Vagina (tissue), 2 donors: ENCODE results near the gene LDAH. TPM values are rescaled to one million over a fixed set of nuclear protein-coding genes. Genes with fewer than 3 reads are reported as not detected.

ENCODE experiments used
- DNase-seq, 2 donors: peaks; one replicate each; pipeline ENCODE4 v3.0.0-alpha.2; 2017; ENCODE audit errors: extremely low spot score in 2 of 2
- H3K27ac ChIP-seq: fragments of 200-600 bp; sonication (generic); one replicate; pipeline ENCODE4 v1.5.1; 2019
- H3K27me3 ChIP-seq: fragments of 200-600 bp; sonication (generic); one replicate; pipeline ENCODE4 v1.5.1; 2019
- H3K36me3 ChIP-seq, 2 donors: fragments of 200-600 bp; sonication (generic); one replicate each; pipeline ENCODE4 v1.5.1; 2017 to 2019
- H3K4me1 ChIP-seq: fragments of 200-600 bp; sonication (generic); one replicate; pipeline ENCODE4 v1.5.1; 2019
- H3K4me3 ChIP-seq, 2 donors: fragments of 200-600 bp; sonication (generic); 1 replicate in 1 of 2; 2 replicates in 1 of 2; pipeline ENCODE4 v1.5.1; 2016 to 2019
- H3K9me3 ChIP-seq: fragments of 200-600 bp; sonication (generic); one replicate; pipeline ENCODE4 v1.5.1; 2019
- POLR2A ChIP-seq, 2 donors: fragments of 450-650 bp; IDR thresholded peaks; one replicate each; pipeline ENCODE4 v1.6.1; 2017; ENCODE audit warnings: antibody characterized with exemption in 2 of 2, mild to moderate bottlenecking in 2 of 2, moderate library complexity in 2 of 2
- POLR2AphosphoS5 ChIP-seq, 2 donors: sonication (generic); formaldehyde crosslinking; IDR thresholded peaks; one replicate each; pipeline ENCODE4 v1.9.0; 2017; ENCODE audit warnings: antibody characterized with exemption in 2 of 2, mild to moderate bottlenecking in 2 of 2, low read depth in 1 of 2; ENCODE audit not compliant: insufficient read depth in 1 of 2
- intact Hi-C: fragments of 100-400 bp; cut with DNase I; formaldehyde crosslinking; loops from one replicate; pipeline ENCODE4 v1.15.1; 2023
- total RNA-seq: library from RNA; depleted of rRNA; stranded (reverse); fragments of >200 nt; gene quantifications from one replicate; pipeline ENCODE4 v1.2.3, GENCODE V29; 2016
- TF ChIP-seq, protein P1 (sequence below), 3 experiments: fragments of 450-650 bp in 2 of 3; fragments of 200-600 bp in 1 of 3; sonication (generic) in 1 of 3; IDR thresholded peaks; one replicate each; pipeline ENCODE4 v1.5.1; 2017 to 2019; ENCODE audit warnings: antibody characterized with exemption in 3 of 3, mild to moderate bottlenecking in 2 of 3, moderate library complexity in 2 of 3

The LDAH gene
- total RNA-seq, 1 donor from 2014 or later: 9.1 TPM

DNA sequence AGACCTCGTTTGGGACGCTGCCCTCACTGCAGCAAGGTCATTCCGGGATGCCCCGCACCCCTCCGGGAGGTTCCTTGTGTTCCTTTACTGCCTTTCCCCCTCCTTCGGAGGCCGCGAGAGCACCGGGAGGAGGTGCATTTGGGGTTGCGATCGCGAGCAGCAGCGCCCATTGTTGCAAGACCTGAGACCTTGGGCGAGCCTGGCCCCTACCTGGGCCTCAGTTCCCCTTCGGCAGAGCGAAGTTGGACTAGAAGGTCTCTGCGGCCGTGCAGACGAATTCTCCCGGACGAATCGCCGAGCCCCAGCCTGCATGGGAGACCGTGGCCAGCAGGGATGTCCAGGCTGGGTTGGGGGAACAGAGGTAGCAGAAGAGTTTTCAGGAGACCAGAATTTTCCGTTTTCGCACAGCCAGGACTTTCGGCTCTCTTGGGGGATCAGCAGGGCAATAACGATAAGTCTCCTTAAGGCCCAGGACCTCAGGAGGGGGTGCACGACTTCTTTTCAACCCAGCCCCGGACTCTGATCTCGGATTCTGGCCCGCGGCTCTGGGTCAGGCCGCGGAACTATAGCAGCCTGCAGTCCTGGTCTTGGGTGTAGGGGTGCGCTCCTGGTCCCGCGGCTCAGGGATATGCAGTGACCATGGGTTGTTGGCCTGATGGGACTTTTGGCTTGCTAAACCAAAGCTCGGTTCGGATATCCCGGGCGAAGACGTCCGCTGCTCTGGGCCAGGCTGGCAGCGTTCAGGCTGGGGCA is 153.2 kb downstream of the LDAH start:
- H3K36me3 ChIP-seq: no peaks in the 10 kb centered on the region
- H3K9me3 ChIP-seq: no peaks in the 10 kb centered on the region
- peak overlapping the region; percentile 57 to 60 for H3K4me3 ChIP-seq
- peaks cover 43% of the 10 kb centered on the region for H3K4me1 ChIP-seq
- no peak for DNase-seq
- intact Hi-C loops: loop anchor here (10.0 kb wide), 1 partner anchor 445 kb away; no protein-coding TSS in a partner anchor
- peak overlapping the region; percentile 87 for H3K27ac ChIP-seq
- no peaks in the 10 kb centered on the region for H3K27me3 ChIP-seq
- no peak for TF ChIP-seq POLR2A (IDR thresholded peaks at IDR 0.05)
- peak in 1 of 2 donors; percentile 33 for TF ChIP-seq POLR2AphosphoS5 (IDR thresholded peaks at IDR 0.05; ENCODE audit: insufficient read depth in 1 of 2, low read depth in 1 of 2)
- TF ChIP-seq, protein P1, sequence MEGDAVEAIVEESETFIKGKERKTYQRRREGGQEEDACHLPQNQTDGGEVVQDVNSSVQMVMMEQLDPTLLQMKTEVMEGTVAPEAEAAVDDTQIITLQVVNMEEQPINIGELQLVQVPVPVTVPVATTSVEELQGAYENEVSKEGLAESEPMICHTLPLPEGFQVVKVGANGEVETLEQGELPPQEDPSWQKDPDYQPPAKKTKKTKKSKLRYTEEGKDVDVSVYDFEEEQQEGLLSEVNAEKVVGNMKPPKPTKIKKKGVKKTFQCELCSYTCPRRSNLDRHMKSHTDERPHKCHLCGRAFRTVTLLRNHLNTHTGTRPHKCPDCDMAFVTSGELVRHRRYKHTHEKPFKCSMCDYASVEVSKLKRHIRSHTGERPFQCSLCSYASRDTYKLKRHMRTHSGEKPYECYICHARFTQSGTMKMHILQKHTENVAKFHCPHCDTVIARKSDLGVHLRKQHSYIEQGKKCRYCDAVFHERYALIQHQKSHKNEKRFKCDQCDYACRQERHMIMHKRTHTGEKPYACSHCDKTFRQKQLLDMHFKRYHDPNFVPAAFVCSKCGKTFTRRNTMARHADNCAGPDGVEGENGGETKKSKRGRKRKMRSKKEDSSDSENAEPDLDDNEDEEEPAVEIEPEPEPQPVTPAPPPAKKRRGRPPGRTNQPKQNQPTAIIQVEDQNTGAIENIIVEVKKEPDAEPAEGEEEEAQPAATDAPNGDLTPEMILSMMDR (IDR thresholded peaks at IDR 0.05): no peak

DNA sequence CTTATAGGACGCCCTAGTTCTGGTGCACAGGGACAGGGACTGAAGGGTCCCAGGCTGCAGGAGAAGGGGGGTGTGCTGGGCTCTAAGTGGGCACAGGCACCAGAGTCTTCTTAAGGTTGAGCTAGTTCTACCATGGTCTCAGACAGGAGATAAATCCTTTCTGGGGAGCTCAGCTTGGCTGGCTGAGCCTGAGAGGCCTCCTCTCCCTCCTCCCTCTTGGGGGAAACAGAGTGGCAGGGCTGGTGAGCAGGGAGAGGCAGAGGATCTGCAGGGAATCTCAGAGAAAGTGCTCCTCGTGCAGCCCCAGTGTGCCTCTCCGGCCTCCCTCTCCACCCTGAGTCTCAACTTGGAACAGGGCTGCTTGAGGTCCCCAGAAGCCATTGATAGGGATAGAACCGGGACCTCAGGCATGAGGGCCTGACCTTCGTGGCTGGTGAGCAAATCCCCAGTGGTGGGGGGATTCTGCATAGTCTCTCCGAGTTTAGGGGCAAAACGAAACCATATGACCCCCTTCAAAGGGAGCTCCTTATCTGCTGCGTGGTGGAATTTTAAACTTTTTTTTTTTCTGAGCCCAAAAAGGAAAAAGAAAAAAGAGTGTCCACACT is 153.9 kb downstream of the LDAH start:
- Histone ChIP-seq H3K4me3 (peak overlapping the region; percentile 57 to 60), H3K27ac (peak overlapping the region; percentile 87), H3K4me1 (peaks cover 43% of the 10 kb centered on the region), H3K36me3 (no peaks in the 10 kb centered on the region), H3K9me3 (no peaks in the 10 kb centered on the region), H3K27me3 (no peaks in the 10 kb centered on the region)
- TF ChIP-seq, protein P1 (IDR thresholded peaks at IDR 0.05): no peak
- TF ChIP-seq POLR2AphosphoS5 (IDR thresholded peaks at IDR 0.05; ENCODE audit: insufficient read depth in 1 of 2, low read depth in 1 of 2) (no peak), POLR2A (IDR thresholded peaks at IDR 0.05) (no peak)
- intact Hi-C loops: loop anchor here (10.0 kb wide), 1 partner anchor 446 kb away; no protein-coding TSS in a partner anchor
- no peak for DNase-seq

DNA sequence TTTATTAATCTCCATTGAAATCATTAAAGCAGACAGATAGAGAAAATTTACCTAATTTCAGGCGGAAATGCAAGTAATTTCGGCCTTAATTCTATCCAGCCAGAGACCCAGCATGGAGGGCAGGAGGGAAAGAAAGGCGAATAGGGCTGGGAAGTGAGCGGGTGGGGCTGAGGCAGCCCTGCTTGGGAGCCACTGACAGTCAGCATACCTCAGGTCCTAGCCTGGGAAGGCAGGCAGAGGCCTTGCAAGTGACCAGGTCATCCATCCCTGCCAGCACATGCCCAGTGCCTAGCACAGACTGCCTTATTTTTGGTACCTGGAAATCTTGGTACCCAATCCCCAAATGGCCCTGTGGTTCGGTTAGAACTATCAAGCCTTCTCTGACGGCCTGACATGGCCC is 154.4 kb downstream of the LDAH start:
- no peak for DNase-seq
- intact Hi-C loops: loop anchor here (10.0 kb wide), 1 partner anchor 446 kb away; no protein-coding TSS in a partner anchor
- H3K27ac ChIP-seq: peak overlapping the region; percentile 87
- no peaks in the 10 kb centered on the region for H3K36me3 ChIP-seq
- no peaks in the 10 kb centered on the region for H3K9me3 ChIP-seq
- H3K4me3 ChIP-seq: peak overlapping the region; percentile 57 to 60
- TF ChIP-seq POLR2A (IDR thresholded peaks at IDR 0.05): no peak
- no peak for TF ChIP-seq POLR2AphosphoS5 (IDR thresholded peaks at IDR 0.05; ENCODE audit: insufficient read depth in 1 of 2, low read depth in 1 of 2)
- TF ChIP-seq, protein P1 (IDR thresholded peaks at IDR 0.05): no peak
- no peaks in the 10 kb centered on the region for H3K27me3 ChIP-seq
- peaks cover 45% of the 10 kb centered on the region for H3K4me1 ChIP-seq

DNA sequence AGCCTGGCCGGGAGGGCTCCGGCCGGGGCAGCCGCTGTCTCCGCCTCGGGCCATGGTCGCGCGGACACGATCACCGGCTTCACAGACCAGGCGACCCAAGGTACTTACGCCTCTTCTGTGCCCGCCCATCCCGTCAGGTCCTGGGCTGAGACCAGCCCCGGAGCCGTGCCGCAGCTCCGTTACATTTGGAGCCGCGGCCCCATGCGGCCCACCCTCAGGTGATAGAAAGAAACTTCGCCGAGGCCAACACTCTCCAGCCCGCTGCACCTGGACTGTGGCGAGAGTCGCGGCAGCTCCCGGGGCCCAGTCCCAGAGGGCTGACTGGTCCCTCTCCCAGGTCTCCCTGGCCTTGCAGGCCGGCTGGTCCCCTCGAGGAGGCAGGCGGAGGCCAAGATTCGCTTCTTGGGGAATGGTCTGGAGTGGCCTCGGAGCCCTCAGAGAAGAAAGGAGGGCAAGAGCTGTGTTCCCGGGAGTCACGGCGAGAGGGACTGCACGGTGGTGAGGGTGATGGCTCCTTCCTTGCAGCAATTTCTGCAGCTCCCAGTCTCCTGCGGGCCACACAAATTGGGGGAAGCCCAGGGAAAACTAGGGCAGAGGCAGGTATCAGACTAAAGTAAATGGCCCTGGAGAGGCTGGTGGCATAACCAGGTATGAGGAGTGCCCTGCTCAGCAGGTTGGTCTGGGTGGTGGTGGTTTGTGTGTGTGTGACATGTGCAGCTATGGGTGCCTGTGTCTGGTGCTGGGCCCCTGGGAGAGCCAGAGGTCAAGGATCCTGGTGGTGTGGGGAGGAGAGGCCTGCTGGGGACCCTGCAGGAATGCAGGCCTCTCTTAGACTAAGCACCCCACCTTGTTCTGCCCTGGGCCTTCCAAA is 155.1 kb downstream of the LDAH start:
- Histone ChIP-seq H3K4me3 (peak overlapping the region; percentile 57 to 60), H3K27me3 (no peaks in the 10 kb centered on the region), H3K9me3 (no peaks in the 10 kb centered on the region), H3K27ac (peak overlapping the region; percentile 87), H3K4me1 (peaks cover 45% of the 10 kb centered on the region), H3K36me3 (no peaks in the 10 kb centered on the region)
- intact Hi-C loops: loop anchor here (10.0 kb wide), 1 partner anchor 447 kb away; no protein-coding TSS in a partner anchor
- TF ChIP-seq POLR2AphosphoS5 (IDR thresholded peaks at IDR 0.05; ENCODE audit: insufficient read depth in 1 of 2, low read depth in 1 of 2) (peak in 1 of 2 donors; percentile 32), POLR2A (IDR thresholded peaks at IDR 0.05) (no peak)
- TF ChIP-seq, protein P1 (IDR thresholded peaks at IDR 0.05): no peak
- DNase-seq: no peak
